Fibroblast of the aortic adventitia (primary cell): ENCODE data around the gene RNF125. TPM values are rescaled to one million over a fixed set of nuclear protein-coding genes. Genes with fewer than 3 reads are reported as not detected.

Experiments
- DNase-seq: peaks from one replicate; pipeline ENCODE4 v3.0.0-alpha.2; 2010; ENCODE audit warnings: low read depth
- H3K4me3 ChIP-seq: 2 replicates; pipeline ENCODE4 v1.5.1; 2011; ENCODE audit warnings: low read depth, mild to moderate bottlenecking, control low read depth, low read length, moderate library complexity
- total RNA-seq: library from RNA; depleted of rRNA; stranded (reverse); fragments of >200 nt; gene quantifications from 2 replicates; pipeline ENCODE4 v1.2.3, GENCODE V29; 2012; ENCODE audit warnings: low replicate concordance
- TF ChIP-seq, protein P1 (sequence below): IDR thresholded peaks from 2 replicates; pipeline ENCODE4 v1.5.1; 2011; ENCODE audit warnings: mild to moderate bottlenecking, low read length, control low read depth, inconsistent platforms; ENCODE audit not compliant: insufficient read depth

Gene RNF125
- total RNA-seq, 1 donor = 1.6 TPM

DNA sequence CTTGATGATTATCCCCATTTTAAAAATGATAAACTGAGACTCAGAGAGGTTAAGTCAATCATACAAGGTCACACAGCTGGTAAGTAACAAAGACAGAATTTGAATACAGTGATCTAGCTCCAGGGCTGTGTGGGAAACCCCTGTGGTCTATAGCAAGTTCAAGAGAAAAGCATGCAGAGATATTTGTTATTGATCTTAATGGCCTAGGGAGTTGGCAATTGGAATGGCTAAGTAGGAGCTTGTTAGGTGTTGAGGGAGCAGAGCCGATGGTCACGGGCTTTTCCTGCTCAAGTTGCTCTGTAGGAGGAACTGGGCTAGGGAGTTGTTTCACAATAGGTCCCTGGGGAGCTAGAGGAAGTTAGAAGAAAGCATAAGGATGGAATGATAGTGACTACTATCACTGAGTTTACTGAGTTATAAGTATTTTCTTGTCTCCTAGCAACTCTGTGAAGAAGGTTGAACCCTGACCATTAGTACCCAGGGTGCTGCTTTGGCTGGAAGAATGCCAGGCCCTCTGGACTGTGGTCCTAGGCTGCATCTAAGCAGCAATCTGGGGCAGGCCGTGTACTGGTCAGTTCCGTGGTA is 30.0 kb downstream of the RNF125 start:
- no peak overlapping the region for H3K4me3 ChIP-seq
- peak; percentile 81 for DNase-seq
- TF ChIP-seq, protein P1, sequence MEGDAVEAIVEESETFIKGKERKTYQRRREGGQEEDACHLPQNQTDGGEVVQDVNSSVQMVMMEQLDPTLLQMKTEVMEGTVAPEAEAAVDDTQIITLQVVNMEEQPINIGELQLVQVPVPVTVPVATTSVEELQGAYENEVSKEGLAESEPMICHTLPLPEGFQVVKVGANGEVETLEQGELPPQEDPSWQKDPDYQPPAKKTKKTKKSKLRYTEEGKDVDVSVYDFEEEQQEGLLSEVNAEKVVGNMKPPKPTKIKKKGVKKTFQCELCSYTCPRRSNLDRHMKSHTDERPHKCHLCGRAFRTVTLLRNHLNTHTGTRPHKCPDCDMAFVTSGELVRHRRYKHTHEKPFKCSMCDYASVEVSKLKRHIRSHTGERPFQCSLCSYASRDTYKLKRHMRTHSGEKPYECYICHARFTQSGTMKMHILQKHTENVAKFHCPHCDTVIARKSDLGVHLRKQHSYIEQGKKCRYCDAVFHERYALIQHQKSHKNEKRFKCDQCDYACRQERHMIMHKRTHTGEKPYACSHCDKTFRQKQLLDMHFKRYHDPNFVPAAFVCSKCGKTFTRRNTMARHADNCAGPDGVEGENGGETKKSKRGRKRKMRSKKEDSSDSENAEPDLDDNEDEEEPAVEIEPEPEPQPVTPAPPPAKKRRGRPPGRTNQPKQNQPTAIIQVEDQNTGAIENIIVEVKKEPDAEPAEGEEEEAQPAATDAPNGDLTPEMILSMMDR = no peak

DNA sequence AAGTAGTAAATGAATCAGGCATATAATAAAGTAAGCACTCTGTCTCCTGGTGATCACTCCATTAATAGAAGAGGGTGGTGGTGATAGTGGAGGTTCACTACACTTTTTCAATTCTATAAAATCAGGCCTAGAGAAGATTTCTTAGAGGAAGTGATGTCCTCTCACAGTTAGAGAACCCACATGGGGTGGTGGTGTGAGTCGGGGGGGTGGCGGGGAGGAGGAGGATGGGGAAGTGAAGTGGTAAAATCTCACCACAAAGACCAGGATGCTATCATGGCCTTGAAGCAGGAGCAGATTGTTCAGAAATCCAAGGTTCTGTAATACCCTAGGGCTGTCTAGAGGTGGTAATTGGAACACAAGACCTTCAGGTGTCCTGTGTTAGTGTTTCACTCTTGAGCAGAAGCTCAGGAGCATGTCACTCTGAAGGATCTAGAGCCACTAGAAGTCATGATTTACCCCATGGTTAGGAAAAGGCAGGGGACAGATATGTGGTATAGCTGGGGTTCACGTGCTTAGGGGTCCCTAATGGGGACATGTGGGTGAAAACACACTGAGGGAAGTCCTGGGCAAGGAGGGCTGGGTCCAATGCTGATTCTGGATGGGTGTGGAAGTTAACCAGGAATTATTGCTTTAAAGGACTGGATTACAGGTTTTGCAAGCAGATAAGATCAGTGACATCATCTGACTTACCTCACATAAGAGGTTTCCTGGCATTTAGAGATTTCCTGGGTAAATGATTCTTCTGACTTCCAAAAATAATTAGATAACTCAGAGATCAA is 31.0 kb downstream of the RNF125 start:
- TF ChIP-seq, protein P1 = no peak
- DNase-seq = peak; percentile 4
- H3K4me3 ChIP-seq = no peak overlapping the region

DNA sequence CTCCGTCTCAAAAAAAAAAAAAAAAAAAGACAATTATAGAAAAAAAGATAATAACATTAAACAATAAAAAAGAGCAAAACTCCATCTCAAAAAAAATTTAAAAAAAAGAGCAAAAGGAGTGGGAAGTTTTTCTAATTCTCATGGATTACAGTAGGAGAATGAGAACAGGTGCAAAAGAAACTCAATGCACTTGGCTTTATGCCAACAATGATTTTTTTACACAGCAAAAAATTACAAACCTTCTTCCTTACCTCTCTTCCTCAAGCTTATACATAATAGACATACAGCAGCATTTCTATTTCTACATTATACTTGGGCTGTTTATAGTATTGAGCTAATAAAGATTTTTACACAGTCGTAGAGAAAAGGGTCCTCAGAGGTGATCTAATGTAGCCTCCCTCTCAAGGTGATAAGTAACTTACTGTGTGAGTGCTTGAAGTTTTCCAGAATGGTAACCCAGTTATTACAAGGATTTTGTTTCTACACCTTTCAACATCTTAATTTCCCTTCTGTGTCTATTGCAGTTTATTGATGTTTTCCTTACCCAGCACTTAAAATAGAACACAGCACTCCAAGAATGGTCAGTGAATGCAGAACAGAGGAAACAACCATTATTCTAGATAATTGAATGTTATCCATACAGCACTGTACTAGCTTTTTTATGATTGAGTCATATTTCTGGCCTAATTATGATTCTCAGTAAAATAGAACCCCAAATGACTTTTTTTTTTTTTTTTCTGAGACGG is 38.2 kb downstream of the RNF125 start:
- H3K4me3 ChIP-seq = no peak overlapping the region
- DNase-seq = no peak

DNA sequence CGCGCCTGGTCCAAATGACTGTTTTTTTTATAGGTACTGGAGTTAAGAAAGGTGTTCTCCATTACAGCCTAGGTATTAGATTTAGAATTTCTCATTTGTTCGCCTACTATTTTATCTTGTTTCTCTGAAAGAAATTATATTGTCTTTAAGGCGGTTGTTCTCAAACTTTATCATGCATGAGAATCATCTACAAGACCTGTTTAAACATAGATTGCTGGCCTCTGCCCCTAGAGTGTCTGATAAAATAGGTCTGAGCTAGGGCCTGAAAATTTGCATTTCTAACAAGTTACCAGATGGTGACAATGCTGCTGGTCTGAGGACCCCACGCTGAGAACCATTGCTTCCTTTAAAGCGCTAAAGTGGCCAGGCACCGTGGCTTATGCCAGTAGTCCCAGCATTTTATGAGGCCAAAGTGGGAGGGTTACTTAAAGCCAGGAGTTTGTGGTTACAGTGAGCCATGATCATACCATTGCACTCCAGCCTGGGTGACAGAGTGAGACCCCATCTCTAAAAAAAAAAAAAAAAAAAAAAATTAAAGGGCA is 39.1 kb downstream of the RNF125 start:
- TF ChIP-seq, protein P1 = no peak
- no peak for DNase-seq
- H3K4me3 ChIP-seq = no peak overlapping the region

More for the DNA sequence above, 38.2 kb downstream of the RNF125 start:
- TF ChIP-seq, protein P1 = no peak

DNA sequence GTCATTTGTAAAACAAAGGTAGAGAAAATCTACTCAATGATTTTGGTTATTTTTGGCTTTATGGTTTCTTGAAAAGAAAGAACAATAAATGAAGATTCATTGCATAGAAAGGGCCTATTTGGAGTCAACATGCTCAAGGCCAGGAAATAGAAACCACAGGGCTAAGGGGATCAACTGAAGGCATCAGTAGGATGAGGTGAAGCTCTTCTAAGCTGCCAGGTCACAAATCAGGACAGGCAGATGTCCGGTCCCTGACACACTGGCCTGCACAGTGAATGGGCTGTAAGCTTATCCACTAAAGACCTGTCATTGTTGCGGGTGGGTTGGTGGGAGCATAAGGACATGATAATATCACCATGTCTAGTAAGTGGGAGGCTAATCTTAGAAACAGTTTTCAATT is 41.4 kb downstream of the RNF125 start:
- DNase-seq = no peak
- TF ChIP-seq, protein P1 = no peak
- no peak overlapping the region for H3K4me3 ChIP-seq

DNA sequence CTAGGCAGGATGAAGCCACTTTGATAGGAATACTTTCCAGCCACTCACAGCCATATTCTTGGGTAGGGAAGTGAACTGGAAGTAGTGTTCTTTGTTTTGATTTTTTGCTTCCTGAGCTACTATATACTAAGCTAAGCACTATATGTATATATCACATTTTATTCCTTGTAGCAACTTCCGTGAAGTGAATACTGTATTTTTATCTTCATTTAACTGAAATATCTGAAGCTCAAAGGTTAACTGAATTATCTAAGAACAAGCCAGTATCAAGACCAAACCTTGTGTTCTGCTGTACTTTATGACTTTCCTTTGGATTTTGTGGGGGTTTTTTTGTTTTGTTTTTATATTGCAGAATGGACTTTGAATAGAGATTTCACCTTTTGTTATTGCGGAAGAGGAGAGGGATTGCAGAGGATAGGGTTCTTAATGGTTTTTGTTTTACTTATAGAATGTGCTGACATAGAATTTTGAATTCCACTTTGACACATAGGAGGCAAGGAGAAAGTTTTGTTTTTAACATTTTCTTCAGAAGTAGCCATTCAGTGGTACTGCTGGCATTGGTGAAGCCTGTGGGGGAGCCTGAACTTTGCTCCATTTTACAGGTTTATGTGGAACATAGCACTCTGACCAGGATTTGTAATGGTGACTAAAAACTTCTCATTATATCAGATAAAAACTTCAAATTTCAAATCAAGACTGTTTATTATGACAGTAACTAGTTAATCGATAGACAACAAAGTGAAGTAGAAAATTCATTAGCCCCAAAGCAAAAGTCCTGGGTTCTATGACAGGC is 48.9 kb downstream of the RNF125 start:
- TF ChIP-seq, protein P1 = no peak
- DNase-seq = no peak
- no peak overlapping the region for H3K4me3 ChIP-seq
